ENCODE results near the gene TAOK1. TPM values are rescaled to one million over a fixed set of nuclear protein-coding genes. Genes with fewer than 3 reads are reported as not detected.
"Not testable (repeated sequence)": the region's sequence is repeated elsewhere in the genome, so short reads cannot be mapped to it uniquely, and the experiment has no call there.

The TAOK1 gene
- total RNA-seq, 1 donor from 2014 or later: 42.2 TPM

DNA sequence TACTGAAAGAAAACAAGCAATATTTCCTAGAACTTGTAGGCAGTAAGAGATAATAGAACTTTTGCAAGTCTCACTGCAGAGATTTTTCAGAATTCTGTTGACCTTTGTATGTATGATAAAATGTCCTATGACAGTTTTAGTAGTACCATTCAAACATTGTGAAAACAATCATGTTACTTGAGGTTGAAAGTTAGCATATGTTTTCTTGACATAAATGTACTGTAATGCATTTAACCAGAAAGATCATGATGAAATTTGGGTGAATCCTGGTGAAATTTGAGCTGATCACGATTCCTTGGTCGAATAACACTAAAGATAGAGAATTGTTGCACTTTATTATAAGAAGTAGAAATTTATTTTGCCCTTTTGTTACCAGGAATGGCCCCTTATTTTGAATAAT is 85.7 kb downstream of the TAOK1 start:
- DNase-seq (ENCODE audit: extremely low spot score in 2 of 2): no peak
- no peaks in the 10 kb centered on the region for H3K4me1 ChIP-seq
- no peak overlapping the region for H3K27ac ChIP-seq
- H3K4me3 ChIP-seq: no peak overlapping the region
- intact Hi-C loops (cut with DNase I): no loop called here
- TF ChIP-seq POLR2AphosphoS5 (IDR thresholded peaks at IDR 0.05; ENCODE audit: insufficient read depth in 1 of 2, low read depth in 1 of 2): no peak
- TF ChIP-seq, protein P1, sequence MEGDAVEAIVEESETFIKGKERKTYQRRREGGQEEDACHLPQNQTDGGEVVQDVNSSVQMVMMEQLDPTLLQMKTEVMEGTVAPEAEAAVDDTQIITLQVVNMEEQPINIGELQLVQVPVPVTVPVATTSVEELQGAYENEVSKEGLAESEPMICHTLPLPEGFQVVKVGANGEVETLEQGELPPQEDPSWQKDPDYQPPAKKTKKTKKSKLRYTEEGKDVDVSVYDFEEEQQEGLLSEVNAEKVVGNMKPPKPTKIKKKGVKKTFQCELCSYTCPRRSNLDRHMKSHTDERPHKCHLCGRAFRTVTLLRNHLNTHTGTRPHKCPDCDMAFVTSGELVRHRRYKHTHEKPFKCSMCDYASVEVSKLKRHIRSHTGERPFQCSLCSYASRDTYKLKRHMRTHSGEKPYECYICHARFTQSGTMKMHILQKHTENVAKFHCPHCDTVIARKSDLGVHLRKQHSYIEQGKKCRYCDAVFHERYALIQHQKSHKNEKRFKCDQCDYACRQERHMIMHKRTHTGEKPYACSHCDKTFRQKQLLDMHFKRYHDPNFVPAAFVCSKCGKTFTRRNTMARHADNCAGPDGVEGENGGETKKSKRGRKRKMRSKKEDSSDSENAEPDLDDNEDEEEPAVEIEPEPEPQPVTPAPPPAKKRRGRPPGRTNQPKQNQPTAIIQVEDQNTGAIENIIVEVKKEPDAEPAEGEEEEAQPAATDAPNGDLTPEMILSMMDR (IDR thresholded peaks at IDR 0.05): no peak
- TF ChIP-seq POLR2A (IDR thresholded peaks at IDR 0.05): no peak
- no peaks in the 10 kb centered on the region for H3K27me3 ChIP-seq
- peaks cover 0 to under 1% of the 10 kb centered on the region in 2 donors for H3K36me3 ChIP-seq
- H3K9me3 ChIP-seq: no peaks in the 10 kb centered on the region

DNA sequence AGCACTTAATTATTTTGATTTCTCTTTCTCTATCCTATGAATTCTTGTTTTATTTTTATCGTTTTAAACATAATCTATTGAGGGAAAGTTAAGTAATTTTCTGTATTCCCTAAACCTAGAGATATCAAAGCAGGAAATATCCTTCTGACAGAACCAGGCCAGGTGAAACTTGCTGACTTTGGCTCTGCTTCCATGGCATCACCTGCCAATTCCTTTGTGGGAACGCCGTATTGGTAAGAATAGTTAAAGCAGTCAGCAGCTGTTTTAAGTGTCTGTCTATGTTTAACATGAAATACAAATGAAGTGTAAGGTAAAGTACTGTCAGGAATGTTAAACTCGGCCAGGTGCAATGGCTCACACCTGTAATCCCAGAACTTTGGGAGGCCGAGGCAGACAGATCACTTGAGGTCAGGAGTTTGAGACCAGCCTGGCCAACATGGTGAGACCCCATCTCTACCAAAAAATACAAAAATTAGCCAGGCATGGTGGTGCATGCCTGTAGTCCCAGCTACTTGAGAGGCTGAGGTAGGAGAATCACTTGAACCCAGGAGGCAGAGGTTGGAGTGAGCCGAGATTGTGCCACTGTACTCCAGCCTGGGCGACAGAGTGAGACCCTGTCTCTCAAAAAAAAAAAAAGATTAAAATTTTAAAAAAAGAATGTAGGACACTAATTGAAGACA is 90.2 kb downstream of the TAOK1 start:
- peaks cover 0 to 20% of the 10 kb centered on the region in 2 donors for H3K36me3 ChIP-seq
- intact Hi-C loops (cut with DNase I); H3K4me1 ChIP-seq; H3K27ac ChIP-seq; H3K9me3 ChIP-seq; H3K4me3 ChIP-seq; DNase-seq (ENCODE audit: extremely low spot score in 2 of 2); H3K27me3 ChIP-seq: not testable (repeated sequence)

DNA sequence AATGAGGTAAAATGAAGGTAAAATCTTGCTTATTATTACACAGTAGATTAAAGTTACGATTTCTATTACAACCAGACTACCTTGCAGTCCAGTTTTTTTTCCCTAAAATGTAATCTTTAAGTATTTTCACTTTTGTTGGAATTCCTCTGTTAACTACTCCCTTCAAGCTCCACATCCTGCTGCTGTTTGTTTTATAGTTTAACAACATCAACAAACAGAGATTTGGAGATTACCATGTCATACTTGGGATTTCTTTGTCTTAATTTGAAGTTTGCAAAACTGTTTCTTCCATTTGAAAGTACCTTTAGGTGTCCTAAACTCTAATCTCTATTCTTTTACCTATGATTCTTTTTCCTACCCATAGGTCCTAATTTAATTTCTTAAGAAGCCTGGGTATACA is 93.3 kb downstream of the TAOK1 start:
- peaks cover 0 to 20% of the 10 kb centered on the region in 2 donors for H3K36me3 ChIP-seq
- no peak overlapping the region for H3K4me3 ChIP-seq
- H3K4me1 ChIP-seq: no peaks in the 10 kb centered on the region
- TF ChIP-seq POLR2A (IDR thresholded peaks at IDR 0.05) (no peak), POLR2AphosphoS5 (IDR thresholded peaks at IDR 0.05; ENCODE audit: insufficient read depth in 1 of 2, low read depth in 1 of 2) (no peak)
- TF ChIP-seq, protein P1 (IDR thresholded peaks at IDR 0.05): no peak
- H3K27me3 ChIP-seq: no peaks in the 10 kb centered on the region
- DNase-seq (ENCODE audit: extremely low spot score in 2 of 2): no peak
- intact Hi-C loops (cut with DNase I): no loop called here
- no peaks in the 10 kb centered on the region for H3K9me3 ChIP-seq
- H3K27ac ChIP-seq: no peak overlapping the region

DNA sequence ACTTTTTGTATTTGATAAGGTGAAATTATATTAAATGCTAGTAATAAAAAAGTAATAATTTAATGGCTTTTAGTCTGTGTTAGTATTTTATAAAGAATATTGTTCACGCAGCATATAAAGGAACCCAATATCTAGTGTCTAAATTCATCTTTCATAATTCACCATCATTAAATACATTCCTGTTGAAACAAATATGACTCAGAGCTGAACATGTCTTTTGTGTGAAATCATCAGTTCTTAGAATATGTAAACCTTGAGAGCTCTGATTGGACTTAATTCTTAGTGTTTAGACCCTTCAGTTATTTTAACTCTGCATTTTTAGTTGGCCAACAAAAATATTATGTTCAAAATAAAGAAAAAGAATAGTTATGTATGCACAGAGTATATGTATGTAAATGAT is 104.8 kb downstream of the TAOK1 start:
- no peak overlapping the region for H3K27ac ChIP-seq
- intact Hi-C loops (cut with DNase I): no loop called here
- H3K27me3 ChIP-seq: no peaks in the 10 kb centered on the region
- TF ChIP-seq POLR2A (IDR thresholded peaks at IDR 0.05) (no peak), POLR2AphosphoS5 (IDR thresholded peaks at IDR 0.05; ENCODE audit: insufficient read depth in 1 of 2, low read depth in 1 of 2) (no peak)
- TF ChIP-seq, protein P1 (IDR thresholded peaks at IDR 0.05): no peak
- H3K4me3 ChIP-seq: no peak overlapping the region
- H3K4me1 ChIP-seq: no peaks in the 10 kb centered on the region
- peaks cover 0 to 41% of the 10 kb centered on the region in 2 donors for H3K36me3 ChIP-seq
- DNase-seq (ENCODE audit: extremely low spot score in 2 of 2): no peak
- no peaks in the 10 kb centered on the region for H3K9me3 ChIP-seq

DNA sequence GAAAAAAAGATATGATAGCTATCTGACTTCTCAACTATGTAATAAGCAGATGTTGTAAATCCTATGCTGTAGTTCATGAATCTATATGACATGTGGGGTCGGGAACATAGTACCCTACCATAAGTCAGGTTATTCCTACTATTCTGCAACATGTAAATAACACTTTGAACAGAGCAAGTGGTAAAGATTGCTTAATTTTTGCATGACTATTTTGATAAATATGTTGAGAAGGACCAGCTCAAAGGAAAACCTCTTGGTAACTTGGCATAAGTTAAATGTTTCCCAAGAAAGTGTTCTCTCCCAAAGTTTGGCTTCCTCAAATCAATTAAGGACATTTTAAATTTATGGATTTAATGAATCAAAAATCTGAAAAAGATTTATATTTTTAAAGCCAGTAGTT is 114.5 kb downstream of the TAOK1 start:
- Histone ChIP-seq H3K36me3 (peaks cover 0 to 52% of the 10 kb centered on the region in 2 donors), H3K9me3 (no peaks in the 10 kb centered on the region), H3K4me1 (no peaks in the 10 kb centered on the region), H3K27ac (no peak overlapping the region), H3K4me3 (no peak overlapping the region), H3K27me3 (no peaks in the 10 kb centered on the region)
- intact Hi-C loops (cut with DNase I): no loop called here
- no peak for DNase-seq (ENCODE audit: extremely low spot score in 2 of 2)
- TF ChIP-seq POLR2AphosphoS5 (IDR thresholded peaks at IDR 0.05; ENCODE audit: insufficient read depth in 1 of 2, low read depth in 1 of 2) (no peak), POLR2A (IDR thresholded peaks at IDR 0.05) (no peak)
- TF ChIP-seq, protein P1 (IDR thresholded peaks at IDR 0.05): no peak
